Retina (tissue), 1 donor: ENCODE data around the gene TUBG2.
"Not testable (repeated sequence)": the region's sequence is repeated elsewhere in the genome, so short reads cannot be mapped to it uniquely, and the experiment has no call there.

ENCODE experiments used
- DNase-seq: peaks from one replicate; pipeline ENCODE4 v3.0.0-alpha.2; 2016

TUBG2 gene

DNA sequence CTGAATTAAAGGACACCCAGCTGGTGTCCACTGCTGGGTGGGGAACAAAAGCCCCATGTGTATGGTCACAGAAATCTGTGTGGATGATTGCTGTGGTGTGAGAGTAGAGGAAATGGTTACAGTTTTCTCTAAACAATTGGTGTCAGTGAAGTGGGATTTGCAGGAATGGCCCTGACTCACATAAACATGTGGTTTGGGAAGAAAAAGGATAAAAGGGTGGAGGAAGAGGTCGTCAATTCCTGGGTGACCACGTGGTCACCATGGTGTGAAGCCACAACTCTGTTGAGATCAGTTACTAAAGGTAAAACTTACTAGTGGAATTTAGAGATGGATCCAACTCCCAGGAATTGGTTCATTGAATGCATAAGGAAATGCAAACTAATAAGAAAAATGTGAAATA, 3.6 kb upstream of the TUBG2 start:
- no peak for DNase-seq

GRCh38 chr17:42657824-42658588, 1.1 kb upstream of the TUBG2 start:
- DNase-seq: no peak

- not testable (repeated sequence) for DNase-seq
Observed at GRCh38 chr17:42659932-42660274, 819 bp downstream of the TUBG2 start.

- DNase-seq: no peak
Observed at GRCh38 chr17:42660692-42661345, 1.7 kb downstream of the TUBG2 start.

- no peak for DNase-seq
Observed at GRCh38 chr17:42665581-42666001, 6.5 kb downstream of the TUBG2 start.

- DNase-seq: not testable (repeated sequence)
Observed at GRCh38 chr17:42666126-42666525, 7.0 kb downstream of the TUBG2 start.

DNA sequence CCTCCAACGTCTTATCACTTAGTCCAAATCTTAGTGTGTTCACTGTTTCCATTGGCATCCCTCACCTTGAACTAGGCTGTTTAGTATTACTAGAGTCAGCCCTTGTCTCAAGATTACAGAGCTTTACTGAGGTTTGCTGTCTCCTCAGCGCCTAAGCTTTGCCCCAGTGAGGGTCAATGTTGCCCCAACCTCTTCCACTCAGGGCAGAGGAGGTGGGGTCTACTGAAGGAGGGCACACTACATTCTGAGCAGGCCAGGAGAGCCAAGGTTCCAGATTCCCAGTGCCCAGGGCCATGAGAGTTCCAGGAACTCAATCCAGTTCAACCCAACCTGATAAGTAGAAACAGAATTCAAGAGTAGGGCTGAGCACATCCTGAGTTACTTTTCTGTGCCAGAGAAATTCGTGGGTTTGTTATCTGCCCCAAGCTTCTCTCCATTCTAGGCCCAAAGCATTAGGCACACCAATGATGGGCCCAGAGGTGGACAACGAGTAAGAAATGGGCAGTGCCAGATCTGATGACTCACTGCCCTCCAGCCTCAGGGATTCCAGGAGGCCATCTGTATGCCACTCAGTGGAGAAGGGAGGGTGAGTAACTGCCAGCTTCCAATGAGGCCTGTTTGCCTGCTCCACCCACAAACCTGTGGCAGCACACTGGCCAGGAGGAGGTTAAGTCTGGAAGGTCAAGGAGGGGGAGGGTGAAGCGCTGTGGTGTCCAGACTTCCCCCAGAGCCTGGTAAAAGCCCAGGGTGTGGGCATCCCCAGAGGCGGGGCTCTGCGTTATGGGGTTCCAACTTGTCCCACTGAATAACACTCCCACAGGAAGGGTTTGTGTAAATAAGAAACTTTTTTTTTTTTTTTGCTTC, 8.2 kb downstream of the TUBG2 start:
- DNase-seq: no peak

DNA sequence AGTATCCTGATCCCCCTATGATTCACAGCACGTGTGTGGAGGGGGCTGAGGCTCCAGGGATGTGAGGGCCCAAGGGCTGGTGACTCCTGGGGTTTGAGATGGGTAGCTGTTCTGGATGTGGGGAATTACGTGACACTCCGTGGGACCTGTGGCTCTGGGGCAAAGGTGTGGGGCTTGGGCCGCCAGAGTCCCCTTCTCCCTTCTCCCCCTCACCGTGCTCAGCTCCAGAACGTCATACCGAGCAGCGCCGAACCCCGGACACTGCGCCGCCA, 10.6 kb downstream of the TUBG2 start:
- peak; percentile 42 for DNase-seq

DNA sequence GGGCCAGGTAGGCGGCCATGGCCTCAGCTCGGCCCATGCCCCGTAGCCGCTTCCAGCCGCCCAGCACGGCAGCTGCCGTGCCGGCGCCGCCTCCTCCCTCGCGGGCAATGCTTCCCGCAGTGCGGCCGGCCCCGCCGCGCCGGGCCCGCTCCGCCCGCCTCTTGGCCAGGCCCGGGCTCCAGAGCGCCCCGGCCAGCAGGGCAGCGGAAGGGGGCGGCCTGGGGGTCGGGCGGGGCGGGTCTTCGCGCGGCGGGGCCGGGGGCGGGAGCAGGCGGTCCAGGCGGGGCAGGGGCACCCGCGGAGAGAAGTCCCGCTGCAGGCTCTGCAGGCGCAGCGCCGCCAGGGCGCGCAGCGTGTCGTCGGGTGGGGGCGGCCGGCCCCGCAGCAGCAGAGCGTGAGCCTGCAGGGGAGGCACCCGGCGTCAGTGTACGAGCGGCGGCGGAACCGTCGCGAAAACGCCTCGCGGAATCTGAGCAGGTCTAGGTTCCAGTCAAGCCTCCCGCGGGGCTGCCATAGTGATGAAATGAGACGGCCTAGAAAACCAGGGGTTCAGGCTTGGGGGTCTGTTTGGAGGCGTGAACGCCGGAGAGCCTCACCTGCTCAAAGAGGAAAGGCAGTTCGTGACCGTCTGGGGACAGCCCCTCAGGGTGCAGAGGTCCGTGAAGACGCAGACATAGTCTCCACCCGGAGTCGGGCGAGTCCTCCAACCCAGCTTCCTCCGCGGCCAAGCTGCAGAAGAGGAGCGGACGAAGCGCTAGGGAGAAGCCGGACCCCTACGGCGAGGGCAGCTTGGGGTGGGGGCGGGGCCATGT, 11.1 kb downstream of the TUBG2 start:
- DNase-seq: peak; percentile 74

DNA sequence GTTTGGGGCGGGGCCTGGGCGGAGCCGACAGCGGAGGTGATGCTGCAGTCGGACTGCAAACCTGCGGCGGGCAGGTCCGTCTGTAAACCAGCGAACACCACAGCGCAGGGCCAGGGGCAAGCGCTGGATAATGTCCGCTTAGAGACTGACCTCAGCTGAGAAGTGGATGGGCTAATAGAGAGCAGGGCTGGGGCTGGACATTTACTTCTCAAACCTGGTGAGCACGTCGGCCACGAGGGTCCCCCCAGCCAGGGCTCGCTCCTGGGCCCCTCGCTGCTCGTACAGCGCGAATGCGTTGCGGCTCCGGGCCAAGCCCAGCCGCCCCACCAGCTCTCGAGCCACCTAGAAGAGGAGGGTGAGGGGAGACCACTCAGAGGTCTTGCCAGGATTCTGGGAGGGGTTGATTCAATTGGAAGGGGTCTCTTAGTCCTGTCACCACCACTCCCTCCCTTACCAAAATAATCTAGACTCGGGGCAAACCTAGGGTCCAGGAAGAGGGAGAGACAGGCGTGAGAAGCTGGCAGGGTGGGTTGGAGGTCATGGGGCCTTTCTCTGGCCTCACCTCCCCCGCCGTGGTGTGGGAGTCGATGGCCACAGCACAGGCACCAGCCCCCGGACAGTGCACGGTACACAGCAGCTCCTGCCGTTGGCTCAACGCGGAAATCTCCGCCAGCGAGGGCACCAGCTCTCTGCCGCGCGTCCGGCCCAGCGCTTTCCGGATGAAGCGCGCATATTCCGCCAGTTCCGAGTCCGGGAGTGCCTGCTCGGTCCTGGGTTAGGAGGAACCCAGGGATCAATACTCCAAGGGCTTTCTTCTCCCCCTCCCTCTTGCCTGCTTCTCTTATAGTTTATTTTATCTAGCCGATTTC, 11.9 kb downstream of the TUBG2 start:
- DNase-seq: peak; percentile 20

DNA sequence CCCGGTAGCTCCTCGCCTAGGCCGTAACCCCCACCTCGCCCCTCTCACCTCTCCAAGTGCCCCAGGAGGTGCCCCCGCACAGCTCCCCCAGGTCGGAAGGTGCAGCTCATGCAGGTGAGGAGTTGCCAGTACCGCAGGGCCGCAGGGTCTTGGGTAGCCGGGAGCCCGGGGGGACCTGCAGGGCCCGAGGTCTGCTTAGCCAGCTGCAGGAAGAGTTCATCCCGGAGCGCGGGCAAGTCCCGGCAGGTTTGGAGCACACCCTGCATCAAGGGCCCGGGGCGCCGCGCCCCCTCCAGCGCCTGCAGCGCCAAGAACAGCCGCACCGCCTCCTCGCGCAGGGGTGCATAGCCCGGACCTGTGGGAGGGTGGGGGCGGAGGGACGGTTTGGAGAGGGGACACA, 13.0 kb downstream of the TUBG2 start:
- DNase-seq: no peak

DNA sequence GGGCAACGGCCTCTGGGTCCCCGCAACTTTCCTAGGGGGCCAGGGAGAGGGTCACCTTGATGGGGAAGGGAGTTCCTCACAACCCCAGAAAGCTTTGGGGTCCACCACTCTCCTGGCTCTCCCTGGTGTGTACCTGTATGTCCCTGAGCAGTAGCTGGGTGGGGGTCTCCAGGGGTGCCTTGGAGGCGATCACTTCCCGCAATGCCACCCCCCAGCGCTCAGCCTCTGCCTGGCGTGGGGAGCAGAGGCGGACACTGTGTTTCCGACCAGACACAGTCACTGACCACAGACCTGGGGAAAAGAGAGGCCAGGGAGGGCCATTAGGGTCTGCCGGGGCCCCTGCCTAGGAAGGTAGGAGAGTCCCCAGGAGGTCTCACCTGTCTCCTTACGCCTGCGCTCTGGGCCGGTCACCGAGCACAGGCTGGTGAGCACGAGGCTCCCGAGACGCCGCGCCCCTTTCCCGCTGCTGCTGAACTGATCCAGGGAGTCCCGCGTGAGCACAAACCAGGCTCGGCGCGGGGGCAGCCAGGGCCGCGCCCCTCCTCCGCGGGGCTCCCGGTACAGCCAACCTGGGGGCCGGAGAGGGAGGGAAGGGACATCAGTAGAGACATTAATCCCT, 14.3 kb downstream of the TUBG2 start:
- no peak for DNase-seq

DNA sequence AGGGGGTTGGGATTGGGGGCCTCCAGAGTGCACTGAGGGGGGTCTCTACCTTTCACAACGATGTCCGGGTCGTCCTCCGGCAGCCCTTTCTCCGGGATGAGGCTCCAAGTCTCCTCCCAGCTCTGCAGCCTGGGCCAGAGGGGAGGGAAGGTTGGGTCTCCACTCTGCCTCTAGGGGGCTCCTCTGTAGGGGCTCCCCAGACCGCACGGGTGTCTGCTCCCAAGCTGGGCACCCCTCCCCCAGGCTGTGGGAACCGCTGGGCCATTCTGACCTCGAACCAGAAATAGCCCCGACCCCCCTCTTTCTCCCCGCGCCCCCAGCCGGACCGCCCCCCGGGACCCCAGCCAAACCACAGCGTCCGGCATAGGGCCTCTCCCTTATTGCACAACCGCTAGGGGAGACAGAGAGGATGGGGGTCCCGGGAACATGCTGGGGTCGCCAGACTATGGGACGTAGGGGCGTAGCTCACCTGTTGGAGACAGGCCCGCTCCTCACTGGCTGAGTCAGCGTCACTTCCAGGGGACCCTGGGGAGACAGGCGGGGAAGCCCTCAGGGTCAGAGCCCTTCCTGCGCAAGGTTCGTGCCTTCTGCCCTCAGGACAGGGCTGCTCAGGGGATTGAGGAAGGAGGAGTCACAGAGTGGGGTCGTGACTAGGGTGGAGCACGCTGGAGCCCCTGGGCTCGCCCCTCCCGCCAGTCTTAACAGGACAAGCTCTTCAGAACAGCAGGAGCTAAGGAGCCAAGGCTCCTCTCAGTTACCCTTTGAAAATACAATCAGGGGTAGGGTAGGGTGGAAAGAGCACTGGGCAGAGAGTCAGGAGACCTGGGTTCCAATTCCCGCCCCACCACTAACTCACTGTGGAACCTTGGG, 15.0 kb downstream of the TUBG2 start:
- DNase-seq: no peak

GRCh38 chr17:42674755-42675347, 15.8 kb downstream of the TUBG2 start:
- DNase-seq: no peak

DNA sequence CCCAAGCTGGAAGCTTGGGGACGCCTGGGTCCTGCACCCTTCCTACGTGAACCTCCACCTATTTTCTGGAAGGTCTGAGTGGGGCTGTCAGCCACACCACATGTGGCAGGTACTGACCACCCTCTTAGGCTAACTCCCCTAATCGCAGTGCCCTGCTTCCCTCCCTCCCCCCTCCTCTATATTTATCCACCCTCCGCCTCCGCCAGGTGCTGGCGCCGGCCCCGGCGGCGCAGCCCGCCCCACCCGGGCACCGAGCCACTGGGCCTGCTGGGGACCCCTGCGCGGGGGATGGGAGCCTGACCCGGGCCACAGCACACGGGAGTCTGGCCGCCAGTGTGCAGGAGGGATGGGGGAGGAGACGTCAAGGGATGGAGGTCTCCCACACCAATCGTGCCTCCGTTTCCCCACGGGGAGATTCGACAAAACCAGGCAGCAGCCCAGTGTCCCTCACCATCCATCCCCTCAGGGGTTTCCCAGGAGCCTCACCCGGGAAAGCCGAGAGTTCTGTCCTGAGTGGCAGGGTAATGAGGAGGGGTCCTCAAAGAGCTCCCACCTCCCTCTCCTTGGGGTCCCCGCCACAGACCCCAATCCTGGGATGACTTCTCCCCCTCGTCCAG, 16.4 kb downstream of the TUBG2 start:
- DNase-seq: no peak

DNA sequence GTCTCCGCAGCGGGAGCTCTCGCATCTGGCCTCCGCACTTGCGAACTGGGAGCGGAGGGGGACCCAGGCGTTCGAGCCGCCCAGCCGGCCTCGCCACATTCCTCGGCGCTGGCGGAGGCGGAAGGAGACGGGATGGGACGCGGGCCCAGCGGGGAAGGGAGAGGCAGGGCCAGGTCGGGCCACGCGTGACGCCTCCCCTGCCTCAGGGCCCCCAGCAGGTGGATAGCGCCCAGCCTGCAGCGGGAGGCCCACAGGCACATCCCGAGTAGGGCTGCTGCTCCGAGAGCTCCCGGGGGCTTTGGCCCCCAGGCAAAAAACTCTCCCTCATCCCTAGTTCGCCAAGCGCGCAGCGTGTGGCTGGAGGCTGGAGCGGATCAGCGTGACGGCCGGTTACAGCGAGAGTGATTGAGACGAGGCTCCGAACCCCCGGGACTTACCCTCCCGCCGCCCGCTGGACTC, 16.9 kb downstream of the TUBG2 start:
- DNase-seq: no peak

- DNase-seq: peak; percentile 82
Observed at GRCh38 chr17:42676424-42677011, 17.4 kb downstream of the TUBG2 start, which contains the start of gene PLEKHH3. Gene PLEKHH3 (minus strand): TSS chr17:42676994. CDS start chr17:42676563, 431 bp downstream.

GRCh38 chr17:42677012-42677857, 18.2 kb downstream of the TUBG2 start:
- DNase-seq: peak; percentile 97
